Body of pancreas (tissue), 4 donors: ENCODE results near the gene TENM4. TPM values are rescaled to one million over a fixed set of nuclear protein-coding genes. Genes with fewer than 3 reads are reported as not detected.
A peak's percentile ranks its signal among the peaks of the same experiment; 100 is the strongest.

Source experiments
- ATAC-seq: fragments of 150-250 bp; one replicate; pipeline ENCODE4 v1.9.1; 2016
- DNase-seq, 4 donors: peaks; one replicate each; pipeline ENCODE4 v3.0.0-alpha.2; 2019
- H3K27ac ChIP-seq, 4 donors: fragments of 200-600 bp; sonication (generic); 1 replicate in 3 of 4; 2 replicates in 1 of 4; pipeline versions ENCODE4 v1.5.1 to v1.6.1; 2016 to 2019; ENCODE audit warnings: mild to moderate bottlenecking in 1 of 4, mixed read lengths in 1 of 4, moderate library complexity in 1 of 4
- H3K27me3 ChIP-seq, 2 donors: fragments of 200-600 bp; sonication (generic); one replicate each; pipeline ENCODE4 v1.6.0; 2016; ENCODE audit warnings: mild to moderate bottlenecking in 1 of 2
- H3K36me3 ChIP-seq, 2 donors: fragments of 200-600 bp; sonication (generic); replicated peaks in 1 of 2; 2 replicates each; pipeline ENCODE4 v1.5.1; 2016; ENCODE audit warnings: low read depth in 2 of 2; ENCODE audit not compliant: insufficient read depth in 1 of 2
- H3K4me1 ChIP-seq: fragments of 200-600 bp; sonication (generic); one replicate; pipeline ENCODE4 v1.6.0; 2016
- H3K4me3 ChIP-seq, 2 donors: fragments of 200-600 bp; sonication (generic); 1 replicate in 1 of 2; 2 replicates in 1 of 2; pipeline ENCODE4 v1.5.1; 2016 to 2019
- H3K9me3 ChIP-seq, 3 donors: fragments of 200-600 bp; sonication (generic); 1 replicate in 2 of 3; 2 replicates in 1 of 3; pipeline ENCODE4 v1.5.1; 2016
- CTCF ChIP-seq, 7 experiments: fragments of 450-650 bp in 4 of 7; fragments of 200-600 bp in 3 of 7; sonication (generic) in 3 of 7; IDR thresholded peaks; one replicate each; pipeline ENCODE4 v1.5.1; 2016 to 2019; ENCODE audit warnings: antibody characterized with exemption in 7 of 7
- POLR2A ChIP-seq, 3 donors: fragments of 450-650 bp; IDR thresholded peaks; one replicate each; pipeline ENCODE4 v1.6.1; 2016; ENCODE audit warnings: antibody characterized with exemption in 3 of 3, mild to moderate bottlenecking in 2 of 3
- WGBS, 2 donors: methylation state at CpG; one replicate each; pipeline ENCODE4 v1.1.5; 2017; 5-methylcytosine and 5-hydroxymethylcytosine counted together
- intact Hi-C: fragments of 100-400 bp; cut with DNase I; formaldehyde crosslinking; loops from one replicate; pipeline ENCODE4 v1.15.1; 2023
- total RNA-seq, 2 donors: library from RNA; depleted of rRNA; stranded (reverse); fragments of >200 nt; gene quantifications; one replicate each; pipeline ENCODE4 v1.1.0, GENCODE V29; 2016

The TENM4 gene
- total RNA-seq, 2 donors from 2014 or later = 0.78 to 6.6 TPM

DNA sequence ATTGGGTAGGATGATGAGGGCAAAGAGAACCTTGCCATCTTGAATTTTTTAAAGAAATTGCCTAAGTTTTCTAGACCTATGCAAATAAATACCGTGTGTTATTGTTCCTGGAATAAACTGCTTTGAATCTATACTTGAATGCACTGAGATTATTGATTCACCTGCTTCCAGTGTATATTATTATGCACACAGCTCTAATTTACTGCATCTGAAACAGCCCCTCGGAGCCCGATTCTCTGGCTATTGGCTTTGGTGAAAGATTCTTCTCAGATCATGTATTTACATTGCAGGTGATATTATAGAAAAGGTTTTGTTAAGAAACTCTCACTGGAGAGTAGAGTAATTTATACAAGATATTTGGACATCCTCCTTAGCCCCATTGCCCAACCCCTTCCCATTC lies 254.2 kb downstream of the TENM4 start:
- H3K4me3 ChIP-seq = no peak overlapping the region
- intact Hi-C loops = no loop called here
- no peaks in the 10 kb centered on the region for H3K36me3 ChIP-seq
- 88 to 94% methylated on average over 3 of the region's 3 CpGs for WGBS, 2 donors
- no peak for DNase-seq
- no peak for TF ChIP-seq POLR2A (IDR thresholded peaks at IDR 0.05)
- no peak for TF ChIP-seq CTCF (IDR thresholded peaks at IDR 0.05)
- H3K4me1 ChIP-seq = peaks cover 10% of the 10 kb centered on the region
- H3K27ac ChIP-seq = no peak overlapping the region
- no peak for ATAC-seq
- H3K27me3 ChIP-seq = no peaks in the 10 kb centered on the region
- H3K9me3 ChIP-seq = no peaks in the 10 kb centered on the region

DNA sequence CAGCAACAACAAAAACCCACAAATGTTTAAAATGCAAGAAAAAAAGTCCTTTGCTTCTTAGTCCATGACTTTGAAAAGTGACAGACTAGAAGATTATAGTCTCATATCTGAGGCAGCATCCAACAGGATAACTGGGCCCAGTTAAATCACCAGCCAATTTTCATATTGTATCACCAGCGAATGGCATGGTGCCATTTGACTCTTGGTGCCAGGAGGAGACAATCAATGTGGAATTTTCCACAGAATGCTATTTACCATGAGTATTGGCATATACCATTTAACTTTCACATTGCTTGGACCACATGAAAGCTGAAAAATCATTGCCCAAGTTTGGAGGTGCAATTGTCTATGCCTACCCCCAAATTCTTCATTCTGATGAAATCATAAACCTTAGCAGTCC lies 255.5 kb downstream of the TENM4 start:
- Histone ChIP-seq H3K36me3 (no peaks in the 10 kb centered on the region), H3K4me1 (peaks cover 10% of the 10 kb centered on the region), H3K27me3 (no peaks in the 10 kb centered on the region), H3K9me3 (no peaks in the 10 kb centered on the region), H3K4me3 (no peak overlapping the region), H3K27ac (no peak overlapping the region)
- TF ChIP-seq POLR2A (IDR thresholded peaks at IDR 0.05) (no peak), CTCF (IDR thresholded peaks at IDR 0.05) (no peak)
- WGBS, 2 donors = 31 to 41% methylated on average over 1 of the region's 1 CpG
- no peak for ATAC-seq
- DNase-seq = peak in 2 of 4 donors; percentile 36 to 39
- intact Hi-C loops = no loop called here

- H3K9me3 ChIP-seq = no peaks in the 10 kb centered on the region
- H3K4me3 ChIP-seq = no peak overlapping the region
- ATAC-seq = no peak
- H3K36me3 ChIP-seq = no peaks in the 10 kb centered on the region
- TF ChIP-seq POLR2A (IDR thresholded peaks at IDR 0.05) (no peak), CTCF (IDR thresholded peaks at IDR 0.05) (no peak)
- H3K27ac ChIP-seq = no peak overlapping the region
- WGBS, 2 donors = 88 to 92% methylated on average over 2 to 4 of the region's 4 CpGs
- peaks cover 3% of the 10 kb centered on the region for H3K4me1 ChIP-seq
- no peak for DNase-seq
- no peaks in the 10 kb centered on the region for H3K27me3 ChIP-seq
- intact Hi-C loops = no loop called here
These were observed 256.5 kb downstream of the TENM4 start for GRCh38 chr11:79184285-79184684.

GRCh38 chr11:79182794-79183193 lies 258.0 kb downstream of the TENM4 start:
- Histone ChIP-seq H3K4me1 (no peaks in the 10 kb centered on the region), H3K27me3 (no peaks in the 10 kb centered on the region), H3K4me3 (no peak overlapping the region), H3K9me3 (no peaks in the 10 kb centered on the region), H3K36me3 (no peaks in the 10 kb centered on the region), H3K27ac (no peak overlapping the region)
- ATAC-seq (no peak), DNase-seq (no peak)
- no peak for TF ChIP-seq CTCF (IDR thresholded peaks at IDR 0.05)
- no peak for TF ChIP-seq POLR2A (IDR thresholded peaks at IDR 0.05)
- 62 to 94% methylated on average over 1 of the region's 1 CpG for WGBS, 2 donors
- intact Hi-C loops = no loop called here

DNA sequence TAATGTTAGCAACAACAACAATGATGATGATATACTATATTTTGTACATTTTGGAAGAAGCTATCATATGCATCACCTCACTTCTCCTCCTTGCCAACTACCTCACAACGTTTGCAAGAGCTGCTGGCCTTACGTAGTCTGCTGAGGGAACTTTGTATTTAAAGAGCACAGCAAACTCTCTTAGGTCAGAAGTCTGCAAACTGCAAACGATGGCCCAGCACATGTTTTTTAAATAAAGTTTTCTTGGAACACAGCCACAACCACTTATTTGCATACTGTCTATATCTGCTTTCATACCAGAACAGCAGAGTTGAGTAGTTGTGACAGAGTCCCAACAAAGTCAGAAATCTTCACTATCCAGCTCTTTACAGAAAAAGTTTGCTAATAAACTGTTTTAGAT lies 261.7 kb downstream of the TENM4 start:
- Histone ChIP-seq H3K27ac (no peak overlapping the region), H3K27me3 (no peaks in the 10 kb centered on the region), H3K4me1 (no peaks in the 10 kb centered on the region), H3K36me3 (no peaks in the 10 kb centered on the region), H3K9me3 (no peaks in the 10 kb centered on the region), H3K4me3 (no peak overlapping the region)
- TF ChIP-seq POLR2A (IDR thresholded peaks at IDR 0.05) (no peak), CTCF (IDR thresholded peaks at IDR 0.05) (no peak)
- ATAC-seq (no peak), DNase-seq (no peak)
- WGBS, 2 donors = 41 to 60% methylated on average over 3 of the region's 3 CpGs
- intact Hi-C loops = no loop called here
